Suprapubic skin (tissue), 3 donors: ENCODE measurements around the gene ZNF683.

Source experiments
- EP300 ChIP-seq: sonication (generic); formaldehyde crosslinking; IDR thresholded peaks from one replicate; pipeline ENCODE4 v1.6.1; 2017; ENCODE audit warnings: antibody characterized with exemption
- TF ChIP-seq, protein P1 (sequence below), 2 donors: fragments of 200-600 bp in 1 of 2; fragments of 450-650 bp in 1 of 2; sonication (generic) in 1 of 2; IDR thresholded peaks; one replicate each; pipeline ENCODE4 v1.5.1; 2016 to 2019; ENCODE audit warnings: antibody characterized with exemption in 2 of 2, mild to moderate bottlenecking in 1 of 2, moderate library complexity in 1 of 2

DNA sequence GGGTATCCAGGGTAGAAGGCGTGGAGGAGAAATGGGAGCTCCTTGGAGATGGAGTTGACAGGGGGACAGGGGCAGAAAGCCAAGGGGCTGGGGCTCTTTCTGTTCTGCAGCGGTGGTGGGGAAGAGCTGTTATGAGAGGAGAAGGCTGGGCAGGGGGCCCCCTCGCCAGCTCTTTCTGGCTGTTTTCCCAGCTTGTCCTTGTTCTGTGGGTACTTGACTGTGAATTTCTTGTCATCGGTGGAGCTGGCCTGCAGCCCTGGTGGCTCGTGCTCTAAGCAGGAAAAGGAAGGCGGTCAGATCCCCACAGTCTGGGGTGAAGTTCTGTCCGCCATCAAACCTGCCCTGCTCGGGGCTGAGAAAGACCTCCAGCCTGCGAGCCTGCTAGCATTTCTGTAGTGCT is 7.6 kb downstream of the ZNF683 start:
- TF ChIP-seq, protein P1, sequence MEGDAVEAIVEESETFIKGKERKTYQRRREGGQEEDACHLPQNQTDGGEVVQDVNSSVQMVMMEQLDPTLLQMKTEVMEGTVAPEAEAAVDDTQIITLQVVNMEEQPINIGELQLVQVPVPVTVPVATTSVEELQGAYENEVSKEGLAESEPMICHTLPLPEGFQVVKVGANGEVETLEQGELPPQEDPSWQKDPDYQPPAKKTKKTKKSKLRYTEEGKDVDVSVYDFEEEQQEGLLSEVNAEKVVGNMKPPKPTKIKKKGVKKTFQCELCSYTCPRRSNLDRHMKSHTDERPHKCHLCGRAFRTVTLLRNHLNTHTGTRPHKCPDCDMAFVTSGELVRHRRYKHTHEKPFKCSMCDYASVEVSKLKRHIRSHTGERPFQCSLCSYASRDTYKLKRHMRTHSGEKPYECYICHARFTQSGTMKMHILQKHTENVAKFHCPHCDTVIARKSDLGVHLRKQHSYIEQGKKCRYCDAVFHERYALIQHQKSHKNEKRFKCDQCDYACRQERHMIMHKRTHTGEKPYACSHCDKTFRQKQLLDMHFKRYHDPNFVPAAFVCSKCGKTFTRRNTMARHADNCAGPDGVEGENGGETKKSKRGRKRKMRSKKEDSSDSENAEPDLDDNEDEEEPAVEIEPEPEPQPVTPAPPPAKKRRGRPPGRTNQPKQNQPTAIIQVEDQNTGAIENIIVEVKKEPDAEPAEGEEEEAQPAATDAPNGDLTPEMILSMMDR (IDR thresholded peaks at IDR 0.05): no peak
- TF ChIP-seq EP300: no peak
